Bronchial epithelial cell (primary cell): ENCODE data around the gene TPCN1. TPM values are rescaled to one million over a fixed set of nuclear protein-coding genes. Genes with fewer than 3 reads are reported as not detected.

ENCODE experiments used
- DNase-seq: peaks from one replicate; pipeline ENCODE4 v3.0.0-alpha.2; 2010; ENCODE audit warnings: low read depth
- FAIRE-seq: peaks from 2 replicates; lab custom pipeline; 2011; peaks lifted over from hg19 to GRCh38; lab: Jason Lieb, UNC
- H3K27me3 ChIP-seq: 2 replicates; pipeline ENCODE4 v1.5.1; 2011; ENCODE audit warnings: low read length; ENCODE audit not compliant: control insufficient read depth, insufficient read depth
- H3K36me3 ChIP-seq: 2 replicates; pipeline ENCODE4 v1.5.1; 2011; ENCODE audit warnings: low read length; ENCODE audit not compliant: control insufficient read depth, insufficient read depth
- H3K4me3 ChIP-seq: 2 replicates; pipeline ENCODE4 v1.5.1; 2011; ENCODE audit warnings: mild to moderate bottlenecking, low read depth, low read length, control low read depth
- CTCF ChIP-seq: IDR thresholded peaks from 2 replicates; pipeline ENCODE4 v1.5.1; 2011; ENCODE audit warnings: mild to moderate bottlenecking, moderate library complexity, low read length, control low read depth, inconsistent platforms; ENCODE audit not compliant: insufficient read depth, severe bottlenecking
- total RNA-seq: library from RNA; depleted of rRNA; stranded (reverse); fragments of >200 nt; gene quantifications from 2 replicates; pipeline ENCODE4 v1.2.1, GENCODE V29; 2014

TPCN1 gene
- total RNA-seq, 1 donor from 2014 or later: 9.0 TPM

DNA sequence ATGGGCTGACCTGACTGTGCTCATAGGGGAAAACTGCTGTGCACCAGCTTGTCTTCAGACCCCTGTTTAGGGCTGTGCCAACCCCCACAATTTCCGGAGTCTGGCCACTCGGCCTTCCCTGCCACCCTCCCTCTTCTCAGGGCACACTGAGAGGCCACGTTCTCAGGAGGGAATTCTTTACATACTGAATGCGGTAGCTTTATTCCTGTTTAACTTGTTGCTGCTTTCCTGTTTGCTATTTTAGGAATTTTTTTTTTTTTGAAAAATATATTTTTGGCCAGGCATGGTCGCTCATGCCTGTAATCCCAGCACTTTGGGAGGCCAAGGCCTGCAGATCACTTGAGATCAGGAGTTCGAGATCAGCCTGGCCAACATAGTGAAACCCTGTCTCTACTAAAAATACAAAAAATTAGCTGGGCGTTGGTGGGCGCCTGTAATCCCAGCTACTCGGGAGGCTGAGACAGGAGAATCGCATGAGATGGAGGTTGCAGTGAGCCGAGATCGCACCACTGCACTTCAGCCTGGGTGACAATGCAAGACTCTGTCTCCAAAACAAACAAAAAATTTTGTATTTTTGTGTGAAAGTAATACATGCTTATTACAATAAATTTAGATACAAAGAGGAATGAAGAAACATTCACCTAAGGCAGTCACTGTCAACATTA is 39.5 kb downstream of the TPCN1 start:
- Histone ChIP-seq H3K27me3 (no peaks in the 10 kb centered on the region), H3K36me3 (peaks cover 5% of the 10 kb centered on the region), H3K4me3 (no peak overlapping the region)
- DNase-seq (no peak), FAIRE-seq (no peak)
- TF ChIP-seq CTCF: no peak

- Histone ChIP-seq H3K36me3 (peaks cover 13% of the 10 kb centered on the region), H3K27me3 (no peaks in the 10 kb centered on the region), H3K4me3 (no peak overlapping the region)
- DNase-seq (no peak), FAIRE-seq (no peak)
- TF ChIP-seq CTCF: no peak
Measured at GRCh38 chr12:113261847-113262470, 40.7 kb downstream of the TPCN1 start.

DNA sequence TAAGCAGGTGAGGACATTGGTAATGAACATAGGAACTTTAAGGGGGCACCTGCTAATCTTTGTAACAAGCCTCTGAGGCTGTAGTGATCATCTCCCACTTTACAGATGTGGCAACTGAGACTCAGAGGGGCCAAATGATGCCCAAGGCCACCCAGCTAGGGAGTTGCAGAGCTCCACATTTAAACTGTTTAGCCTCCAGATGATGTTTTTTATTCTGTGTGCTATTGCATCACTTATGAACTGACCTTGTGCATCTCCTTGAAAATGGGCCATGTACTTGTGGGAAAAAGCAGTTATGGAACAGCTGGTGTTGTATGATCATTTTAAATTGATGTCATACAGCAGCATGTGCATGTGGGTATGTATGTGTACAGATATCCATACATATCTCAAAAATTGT is 41.4 kb downstream of the TPCN1 start:
- FAIRE-seq (no peak), DNase-seq (no peak)
- H3K27me3 ChIP-seq: no peaks in the 10 kb centered on the region
- H3K4me3 ChIP-seq: no peak overlapping the region
- H3K36me3 ChIP-seq: peaks cover 13% of the 10 kb centered on the region
- no peak for TF ChIP-seq CTCF

DNA sequence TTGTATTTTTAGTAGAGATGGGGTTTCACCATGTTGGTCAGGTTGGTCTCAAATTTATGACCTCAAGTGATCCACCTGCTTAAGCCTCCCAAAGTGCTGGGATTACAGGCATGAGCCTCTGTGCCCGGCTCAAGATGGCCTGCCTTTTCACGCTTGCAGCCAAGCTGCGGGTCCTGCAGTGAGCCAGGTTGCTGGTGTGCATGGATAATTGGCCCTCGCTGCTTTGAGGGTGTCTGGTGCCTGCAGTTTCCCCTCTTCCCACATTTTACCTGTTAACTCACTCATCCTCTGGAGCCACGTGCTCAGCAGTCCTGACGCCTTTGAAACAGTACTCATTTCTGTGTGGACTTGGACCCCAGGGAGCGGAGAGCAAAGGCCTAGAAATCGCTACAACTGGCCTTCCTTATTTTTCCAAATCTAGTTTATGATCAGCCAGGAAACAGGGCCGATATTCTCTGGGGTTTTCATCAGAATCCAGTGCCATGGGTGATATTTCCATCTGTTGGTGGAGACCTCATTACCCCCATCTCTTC is 42.2 kb downstream of the TPCN1 start:
- Histone ChIP-seq H3K4me3 (no peak overlapping the region), H3K27me3 (no peaks in the 10 kb centered on the region), H3K36me3 (peaks cover 14% of the 10 kb centered on the region)
- DNase-seq: no peak
- TF ChIP-seq CTCF: no peak
- FAIRE-seq: no peak

DNA sequence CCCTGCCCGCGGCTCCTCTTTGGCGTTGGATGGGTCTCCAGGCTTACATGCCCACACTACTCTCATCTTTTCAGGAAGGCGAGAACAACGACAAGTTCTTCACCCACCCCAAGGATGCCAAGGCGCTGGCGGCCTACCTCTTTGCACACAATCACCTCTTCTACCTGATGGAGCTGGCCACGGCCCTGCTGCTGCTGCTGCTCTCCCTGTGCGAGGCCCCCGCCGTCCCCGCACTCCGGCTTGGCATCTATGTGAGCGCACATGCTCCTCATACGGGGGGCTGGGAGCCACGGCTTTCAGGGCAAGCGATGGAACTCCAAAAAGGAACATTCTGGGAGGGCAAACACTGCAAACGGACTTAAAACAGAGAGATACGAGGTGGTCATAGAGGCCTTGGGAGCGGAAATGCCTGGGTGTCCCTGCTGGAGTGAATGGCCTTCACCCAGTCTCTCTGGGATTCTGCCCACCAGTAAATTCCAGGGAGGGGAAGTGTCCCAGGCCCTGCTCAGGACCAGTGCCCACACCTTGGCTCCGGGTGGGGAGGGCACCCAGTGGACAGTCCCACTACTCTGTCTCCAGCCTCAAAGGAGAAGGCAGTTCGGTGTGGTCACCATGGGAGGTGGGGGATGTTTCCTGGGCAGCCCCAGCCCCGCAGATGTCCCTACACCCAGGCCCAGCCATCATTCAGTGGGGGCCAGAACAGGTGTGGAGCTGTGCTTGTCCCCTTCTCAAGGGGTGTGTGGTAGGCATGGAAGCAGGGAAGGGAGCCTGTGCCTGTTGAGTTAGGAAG is 45.0 kb downstream of the TPCN1 start:
- TF ChIP-seq CTCF: no peak
- no peak for DNase-seq

More for the DNA sequence above, 45.0 kb downstream of the TPCN1 start:
- H3K27me3 ChIP-seq: no peaks in the 10 kb centered on the region
- no peak overlapping the region for H3K4me3 ChIP-seq
- H3K36me3 ChIP-seq: peaks cover 15% of the 10 kb centered on the region
- no peak for FAIRE-seq
